HG02759 (cell line): ENCODE data around the gene SSC4D.

ENCODE experiments used
- ATAC-seq: cut with Tn5 transposase; IDR thresholded peaks from one replicate; pipeline ENCODE4 v1.9.1; 2021; ENCODE audit warnings: mild to moderate bottlenecking, moderate library complexity; ENCODE audit not compliant: unreplicated experiment

The SSC4D gene

GRCh38 chr7:76356115-76356514 lies 53.4 kb downstream of the SSC4D start:
- no peak for ATAC-seq

DNA sequence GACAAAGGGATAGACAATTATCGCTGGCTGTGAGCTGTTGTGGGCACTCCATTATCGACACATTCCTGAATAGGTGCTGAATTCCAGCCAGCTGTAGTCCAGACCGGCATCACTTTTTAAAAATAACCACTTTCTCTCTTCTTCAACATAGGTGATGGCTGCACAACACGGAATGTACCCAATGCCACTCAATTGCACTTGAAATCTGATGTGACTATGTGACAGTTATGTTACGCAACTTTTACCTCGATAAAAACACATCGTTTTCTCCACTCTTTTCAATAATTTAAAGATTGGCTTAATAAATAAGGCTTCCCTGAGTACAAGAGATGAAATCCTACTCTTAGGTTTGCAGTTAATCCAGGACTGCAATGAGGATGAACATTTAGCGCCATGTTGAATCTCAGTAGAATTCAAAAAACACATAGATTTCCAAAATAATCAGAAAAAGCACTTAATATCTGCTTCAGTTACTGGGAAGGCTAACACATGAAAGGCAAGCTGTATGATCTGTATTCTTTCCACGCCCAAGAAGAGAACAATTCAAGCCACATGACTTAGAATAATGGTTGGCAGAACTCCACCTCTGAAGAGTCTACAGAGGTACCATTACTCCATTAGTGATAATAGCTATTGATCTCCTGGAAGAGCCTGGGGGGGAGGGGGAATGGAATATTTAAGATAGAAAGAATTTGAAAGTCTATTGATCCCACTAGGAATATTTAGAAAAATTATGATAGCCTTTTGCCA lies 54.3 kb downstream of the SSC4D start:
- ATAC-seq = no peak

- no peak for ATAC-seq
Observed at GRCh38 chr7:76354516-76354915, 55.0 kb downstream of the SSC4D start.

GRCh38 chr7:76353744-76354143 lies 55.8 kb downstream of the SSC4D start:
- no peak for ATAC-seq

- ATAC-seq = no peak
Observed at GRCh38 chr7:76352193-76352592, 57.3 kb downstream of the SSC4D start.

GRCh38 chr7:76351372-76351771 lies 58.1 kb downstream of the SSC4D start:
- ATAC-seq = no peak

DNA sequence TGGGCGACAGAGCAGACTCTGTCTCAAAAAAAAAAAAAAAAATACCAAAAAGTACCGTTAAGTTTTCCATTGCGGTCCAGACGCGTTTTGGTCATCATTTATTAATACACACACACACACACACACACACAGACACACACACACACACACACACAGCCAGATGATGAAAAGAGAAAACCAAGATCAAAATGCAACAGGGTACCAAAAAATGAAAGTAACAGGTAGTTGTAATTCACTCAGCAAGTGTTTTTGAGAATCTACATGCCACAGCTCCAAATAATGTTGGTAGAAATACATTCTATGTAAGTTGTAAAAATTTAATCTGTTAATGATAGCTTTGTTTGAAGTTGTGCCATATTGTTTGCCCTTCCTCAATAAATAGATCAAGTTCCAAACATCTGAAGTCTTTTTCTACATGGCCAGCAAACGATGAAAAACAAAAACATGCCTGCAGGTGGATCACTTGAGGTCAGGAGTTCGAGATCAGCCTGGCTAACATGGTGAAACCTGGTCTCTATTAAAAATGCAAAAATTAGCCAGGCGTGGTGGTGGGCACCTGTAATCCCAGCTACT lies 60.1 kb downstream of the SSC4D start:
- ATAC-seq = no peak

DNA sequence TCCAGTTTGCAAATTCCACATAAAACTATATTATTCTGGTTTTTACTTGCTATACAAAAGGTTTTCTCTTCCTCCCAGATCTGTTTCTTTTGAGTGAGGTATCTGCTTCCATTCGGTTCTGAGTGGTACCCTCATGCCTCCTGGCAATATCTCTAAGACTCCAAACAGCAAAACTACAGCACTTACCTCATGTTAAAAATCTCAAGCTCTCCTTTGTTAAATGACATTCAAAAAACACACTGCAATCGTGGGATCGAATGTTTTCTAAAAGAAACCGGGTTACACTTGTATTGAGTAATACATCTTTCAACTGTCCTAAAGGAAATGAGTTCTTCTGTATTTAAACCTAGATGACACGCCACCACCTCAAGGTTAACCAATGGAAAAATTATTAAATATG lies 61.8 kb downstream of the SSC4D start:
- no peak for ATAC-seq

GRCh38 chr7:76346778-76347177 lies 62.7 kb downstream of the SSC4D start:
- no peak for ATAC-seq

DNA sequence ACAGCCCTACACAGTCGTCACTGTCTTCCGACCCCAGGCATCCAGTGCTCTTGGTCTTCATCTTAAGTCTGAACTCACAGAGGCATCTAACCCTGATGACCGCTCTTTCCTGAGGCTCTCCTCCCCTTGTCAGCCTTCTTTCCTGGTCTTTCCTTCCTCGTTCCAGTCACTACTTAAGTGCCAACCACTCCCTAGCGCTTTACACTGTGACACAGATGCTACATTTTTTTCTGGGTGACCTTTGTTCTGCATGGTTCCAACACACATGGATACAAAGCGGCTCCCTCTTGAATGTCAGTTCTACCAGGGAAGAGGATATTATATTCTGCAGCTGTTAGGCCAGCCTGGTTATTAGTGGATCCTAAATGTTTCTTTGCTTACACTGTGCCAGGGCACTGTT lies 63.4 kb downstream of the SSC4D start:
- no peak for ATAC-seq

DNA sequence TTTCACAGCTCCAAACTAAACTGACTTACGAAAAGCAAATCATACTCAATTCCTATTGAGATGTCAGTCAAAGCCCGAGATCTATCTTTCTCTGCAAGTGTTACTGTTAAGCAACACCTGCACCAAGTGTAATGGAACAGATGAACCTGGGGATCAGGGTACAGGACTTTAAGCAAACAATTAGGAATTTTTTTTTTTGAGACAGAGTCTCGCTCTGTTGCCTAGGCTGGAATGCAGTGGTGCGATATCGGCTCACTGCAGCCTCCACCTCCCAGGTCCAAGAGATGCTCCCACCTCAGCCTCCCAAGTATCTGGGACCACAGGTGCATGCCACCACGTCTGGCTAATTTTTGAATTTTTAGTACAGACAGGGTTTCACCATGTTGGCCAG lies 65.6 kb downstream of the SSC4D start:
- ATAC-seq = no peak

DNA sequence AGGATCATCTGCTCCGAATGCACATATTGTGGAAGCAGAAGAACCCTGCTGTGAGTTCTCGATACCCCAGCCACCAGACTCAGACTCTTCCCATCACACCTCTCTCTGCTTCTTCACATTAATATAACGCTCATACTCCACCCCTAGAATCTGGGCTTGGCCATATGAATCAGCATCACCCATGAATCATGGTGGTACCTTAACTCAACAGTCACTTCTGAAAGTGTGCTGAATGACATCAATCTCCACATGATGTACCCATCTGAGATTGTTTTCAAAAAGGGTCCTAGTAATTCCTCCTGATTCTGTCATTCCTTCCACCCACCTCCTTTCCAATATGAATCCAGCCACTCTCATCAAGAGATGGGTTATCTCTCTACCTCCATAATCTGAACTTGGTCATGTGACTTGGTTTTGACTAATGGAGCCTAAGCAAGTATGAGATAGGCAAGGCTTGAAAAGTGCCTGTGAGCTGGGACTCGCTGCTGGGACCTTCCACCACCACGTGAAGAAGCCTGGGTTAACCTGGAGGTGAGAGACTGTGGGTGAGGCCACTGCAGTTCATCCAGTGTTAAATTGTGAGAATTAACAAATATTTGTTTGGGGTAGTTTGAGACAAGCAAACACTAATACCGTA lies 66.1 kb downstream of the SSC4D start:
- ATAC-seq = no peak

- no peak for ATAC-seq
Observed at GRCh38 chr7:76342222-76342621, 67.3 kb downstream of the SSC4D start.

GRCh38 chr7:76340617-76341131 lies 68.8 kb downstream of the SSC4D start:
- ATAC-seq = no peak
